Measurements from ENCODE around the gene CCDC86.

- TF ChIP-seq CTCF (IDR thresholded peaks at IDR 0.05) (no peak), POLR2A (IDR thresholded peaks at IDR 0.05) (no peak)
These were observed 32.8 kb downstream of the CCDC86 start for GRCh38 chr11:60874421-60875365.
